HG03280 (cell line): Measurements from ENCODE around the gene RGS3.

ENCODE experiments used
- ATAC-seq: cut with Tn5 transposase; IDR thresholded peaks from one replicate; pipeline ENCODE4 v1.9.1; 2021; ENCODE audit warnings: mild to moderate bottlenecking, moderate library complexity; ENCODE audit not compliant: unreplicated experiment

Gene RGS3

GRCh38 chr9:113614843-113615648, 151.5 kb downstream of the RGS3 start:
- ATAC-seq, result peak; percentile 49

GRCh38 chr9:113616116-113616515, 152.6 kb downstream of the RGS3 start:
- ATAC-seq, result no peak

GRCh38 chr9:113616621-113617496, 153.3 kb downstream of the RGS3 start:
- no peak for ATAC-seq

- no peak for ATAC-seq
These were observed 154.0 kb downstream of the RGS3 start for GRCh38 chr9:113617550-113617949.

- no peak for ATAC-seq
These were observed 155.4 kb downstream of the RGS3 start for GRCh38 chr9:113618836-113619490.

GRCh38 chr9:113619491-113620376, 156.2 kb downstream of the RGS3 start:
- no peak for ATAC-seq

GRCh38 chr9:113620377-113621161, 157.0 kb downstream of the RGS3 start:
- no peak for ATAC-seq

GRCh38 chr9:113621309-113621791, 157.8 kb downstream of the RGS3 start:
- no peak for ATAC-seq

GRCh38 chr9:113621980-113622379, 158.5 kb downstream of the RGS3 start:
- ATAC-seq, result no peak

GRCh38 chr9:113622600-113623400, 159.3 kb downstream of the RGS3 start:
- ATAC-seq, result peak; percentile 74

GRCh38 chr9:113623851-113624485, 160.4 kb downstream of the RGS3 start:
- no peak for ATAC-seq

GRCh38 chr9:113624721-113625120, 161.2 kb downstream of the RGS3 start:
- ATAC-seq, result no peak

- ATAC-seq, result no peak
These were observed 162.0 kb downstream of the RGS3 start for GRCh38 chr9:113625486-113625885.

- no peak for ATAC-seq
These were observed 163.4 kb downstream of the RGS3 start for GRCh38 chr9:113626735-113627495.

- no peak for ATAC-seq
These were observed 165.1 kb downstream of the RGS3 start for GRCh38 chr9:113628621-113629020.

- ATAC-seq, result no peak
These were observed 167.0 kb downstream of the RGS3 start for GRCh38 chr9:113630386-113631136.
